H1 (cell line): ENCODE results near the gene NFATC1. TPM values are rescaled to one million over a fixed set of nuclear protein-coding genes. Genes with fewer than 3 reads are reported as not detected.
"Not testable (repeated sequence)": the region's sequence is repeated elsewhere in the genome, so short reads cannot be mapped to it uniquely, and the experiment has no call there.

ENCODE experiments used
- CTCF ChIA-PET: fragments of 300-600 bp; sonication (Branson Sonifier 250); formaldehyde crosslinking; loops from one replicate; lab custom pipeline; 2021; ENCODE audit not compliant: partially characterized antibody; lab: Charles Lee
- POLR2A ChIA-PET: fragments of 300-600 bp; sonication (Branson Sonifier 250); formaldehyde crosslinking; loops from one replicate; lab custom pipeline; 2021; ENCODE audit warnings: inconsistent platforms; ENCODE audit not compliant: partially characterized antibody; lab: Charles Lee
- DNase-seq, 2 experiments: peaks; one replicate each; pipeline versions ENCODE4 v3.0.0 to v3.0.0-alpha.2; 2010 to 2022; ENCODE audit warnings: low spot score in 2 of 2, low read depth in 1 of 2, mixed read lengths in 1 of 2
- FAIRE-seq: peaks from 2 replicates; lab custom pipeline; 2011; peaks lifted over from hg19 to GRCh38; lab: Jason Lieb, UNC
- H2AFZ ChIP-seq: 2 replicates; pipeline ENCODE4 v1.8.1; 2012; ENCODE audit warnings: low read length, inconsistent platforms
- H2AK5ac ChIP-seq: 2 replicates; pipeline ENCODE4 v1.6.1; 2013; ENCODE audit warnings: low read depth, low read length
- H2BK120ac ChIP-seq: replicated peaks from 2 replicates; pipeline ENCODE3; 2013; ENCODE audit warnings: low read depth, low read length, inconsistent platforms
- H2BK12ac ChIP-seq: 2 replicates; pipeline ENCODE4 v1.6.1; 2013; ENCODE audit warnings: low read depth, low read length
- H2BK15ac ChIP-seq: 2 replicates; pipeline ENCODE4 v1.6.1; 2013; ENCODE audit warnings: low read length
- H2BK20ac ChIP-seq: 2 replicates; pipeline ENCODE4 v1.6.1; 2013; ENCODE audit warnings: low read length
- H2BK5ac ChIP-seq: 2 replicates; pipeline ENCODE4 v1.6.1; 2013; ENCODE audit warnings: low read depth, low read length
- H3K14ac ChIP-seq: 2 replicates; pipeline ENCODE4 v1.6.1; 2013; ENCODE audit warnings: inconsistent platforms; ENCODE audit not compliant: insufficient read length
- H3K18ac ChIP-seq: 2 replicates; pipeline ENCODE4 v1.6.1; 2013; ENCODE audit warnings: low read length; ENCODE audit errors: extremely low read depth
- H3K23ac ChIP-seq: 2 replicates; pipeline ENCODE4 v1.6.1; 2013; ENCODE audit warnings: inconsistent platforms; ENCODE audit not compliant: insufficient read length
- H3K23me2 ChIP-seq: 2 replicates; pipeline ENCODE4 v1.6.1; 2013; ENCODE audit warnings: low read depth, low read length
- H3K27ac ChIP-seq: 2 replicates; pipeline ENCODE4 v1.6.1; 2011; ENCODE audit warnings: low read depth, low read length, inconsistent platforms
- H3K27me3 ChIP-seq, 4 experiments: replicated peaks in 1 of 4; 1 replicate in 1 of 4; 2 replicates in 3 of 4; pipeline versions ENCODE4 v1.6.1 to v1.8.1; 2011 to 2013; ENCODE audit warnings: low read length in 3 of 4, mild to moderate bottlenecking in 3 of 4, inconsistent platforms in 2 of 4, mixed read lengths in 2 of 4, moderate library complexity in 1 of 4; ENCODE audit not compliant: control insufficient read depth in 3 of 4, insufficient read depth in 3 of 4; ENCODE audit errors: extremely low read depth in 1 of 4
- H3K36me3 ChIP-seq, 4 experiments: 2 replicates each; pipeline versions ENCODE4 v1.6.1 to v1.8.1; 2011 to 2013; ENCODE audit warnings: mild to moderate bottlenecking in 4 of 4, low read length in 3 of 4, moderate library complexity in 2 of 4, control low read depth in 1 of 4, inconsistent platforms in 1 of 4; ENCODE audit not compliant: insufficient read depth in 4 of 4, control insufficient read depth in 2 of 4
- H3K4ac ChIP-seq: replicated peaks from 2 replicates; pipeline ENCODE3; 2013; ENCODE audit warnings: low read length, low read depth, mixed read lengths, inconsistent platforms; ENCODE audit not compliant: insufficient read length
- H3K4me1 ChIP-seq, 4 experiments: replicated peaks in 1 of 4; 1 replicate in 1 of 4; 2 replicates in 3 of 4; pipeline versions ENCODE4 v1.6.1 to v1.8.1; 2011 to 2013; ENCODE audit warnings: low read length in 3 of 4, inconsistent platforms in 2 of 4, mixed read lengths in 1 of 4; ENCODE audit not compliant: insufficient read depth in 4 of 4, control insufficient read depth in 3 of 4
- H3K4me2 ChIP-seq, 2 experiments: 2 replicates each; pipeline versions ENCODE4 v1.6.1 to v1.8.1; 2011 to 2013; ENCODE audit warnings: low read depth in 2 of 2, low read length in 2 of 2, control low read depth in 1 of 2, inconsistent platforms in 1 of 2, mild to moderate bottlenecking in 1 of 2; ENCODE audit not compliant: insufficient read depth in 1 of 2
- H3K4me3 ChIP-seq, 4 experiments: fragments of 200-600, 300-600 bp in 1 of 4; sonication (generic), shearing (Covaris generic), sonication (Bioruptor Twin) in 1 of 4; 2 replicates each; pipeline versions ENCODE4 v1.5.1 to v1.8.1; 2011 to 2016; ENCODE audit warnings: low read length in 4 of 4, low read depth in 3 of 4, control low read depth in 2 of 4, inconsistent platforms in 2 of 4, mild to moderate bottlenecking in 2 of 4, mixed read lengths in 1 of 4, moderate library complexity in 1 of 4; ENCODE audit not compliant: insufficient read depth in 2 of 4; ENCODE audit errors: extremely low read depth in 1 of 4
- H3K56ac ChIP-seq: replicated peaks from 2 replicates; pipeline ENCODE3; 2013; ENCODE audit warnings: low read depth, mild to moderate bottlenecking, mixed read lengths, low read length, inconsistent platforms; ENCODE audit not compliant: insufficient read length
- H3K79me1 ChIP-seq: 2 replicates; pipeline ENCODE4 v1.6.1; 2013; ENCODE audit warnings: low read depth, low read length, control low read depth
- H3K79me2 ChIP-seq, 2 experiments: 2 replicates each; pipeline versions ENCODE4 v1.6.1 to v1.8.1; 2012 to 2013; ENCODE audit warnings: low read length in 2 of 2, mild to moderate bottlenecking in 2 of 2, inconsistent platforms in 1 of 2; ENCODE audit not compliant: insufficient read depth in 2 of 2, control insufficient read depth in 1 of 2
- H3K9ac ChIP-seq, 4 experiments: replicated peaks in 1 of 4; 1 replicate in 1 of 4; 2 replicates in 3 of 4; pipeline versions ENCODE4 v1.6.1 to v1.8.1; 2011 to 2013; ENCODE audit warnings: low read depth in 3 of 4, low read length in 3 of 4, control low read depth in 2 of 4, mild to moderate bottlenecking in 2 of 4, moderate library complexity in 2 of 4, inconsistent platforms in 1 of 4; ENCODE audit errors: extremely low read depth in 1 of 4
- H3K9me3 ChIP-seq, 2 experiments: 2 replicates each; pipeline versions ENCODE4 v1.6.1 to v1.8.1; 2012 to 2013; ENCODE audit warnings: mild to moderate bottlenecking in 2 of 2, moderate library complexity in 2 of 2, control low read depth in 1 of 2, inconsistent platforms in 1 of 2, low read depth in 1 of 2, low read length in 1 of 2, mixed read lengths in 1 of 2; ENCODE audit not compliant: insufficient read depth in 2 of 2
- H4K20me1 ChIP-seq, 2 experiments: replicated peaks in 1 of 2; 2 replicates each; pipeline versions ENCODE3 to v1.8.1; 2011 to 2013; ENCODE audit warnings: inconsistent platforms in 2 of 2, low read length in 2 of 2, mild to moderate bottlenecking in 1 of 2; ENCODE audit not compliant: insufficient read depth in 2 of 2, control insufficient read depth in 1 of 2
- H4K5ac ChIP-seq: 2 replicates; pipeline ENCODE4 v1.6.1; 2013; ENCODE audit warnings: low read length, low read depth, mixed read lengths, inconsistent platforms; ENCODE audit not compliant: insufficient read length
- H4K8ac ChIP-seq: 2 replicates; pipeline ENCODE4 v1.8.0; 2013; ENCODE audit warnings: mild to moderate bottlenecking, moderate library complexity, low read length, inconsistent platforms; ENCODE audit not compliant: insufficient read depth; ENCODE audit errors: extremely low read depth
- H4K91ac ChIP-seq: replicated peaks from 2 replicates; pipeline ENCODE3; 2013; ENCODE audit warnings: low read length, mixed read lengths, inconsistent platforms; ENCODE audit not compliant: insufficient read length
- WGBS, 2 experiments: shearing (Covaris generic) in 1 of 2; methylation state at CpG; one replicate each; pipeline versions ENCODE4 v1.1.6 to v1.1.7; 2013 to 2015; ENCODE audit warnings: low lambda C conversion rate in 2 of 2, mixed read lengths in 2 of 2, inconsistent platforms in 1 of 2, low coverage in 1 of 2, missing lambda C conversion rate in 1 of 2; ENCODE audit not compliant: insufficient replicate concordance in 2 of 2, insufficient coverage in 1 of 2, insufficient read length in 1 of 2; ENCODE audit errors: extremely low coverage in 1 of 2, missing lambda C conversion rate in 1 of 2; 5-methylcytosine and 5-hydroxymethylcytosine counted together
- polyA plus RNA-seq, 7 experiments: library from polyadenylated mRNA; depleted of rRNA in 3 of 7; stranded (reverse) in 5 of 7; unstranded in 2 of 7; fragments of >200 nt in 5 of 7; fragments of 200-250 nt in 2 of 7; gene quantifications; 1 replicate in 5 of 7; 2 replicates in 1 of 7; 4 replicates in 1 of 7; pipeline versions ENCODE4 v1.2.1 to v1.2.3, GENCODE V29; 2011 to 2013; ENCODE audit warnings: missing spikeins in 2 of 7, mixed read lengths in 2 of 7
- total RNA-seq: library from RNA; stranded (reverse); fragmentation: NEBNext Ultra II Directional; extraction: Animal tissue kit (Norgen Biotek cat#: 25700); gene quantifications from 2 replicates; pipeline ENCODE4 v1.2.1, GENCODE V29; 2021

NFATC1 gene
- total and polyA plus RNA-seq, 2 of the 8 experiments (the other 6 are each of a cell fraction or from before 2014, with no cell fraction given) = 2.0 to 6.6 TPM

GRCh38 chr18:79504495-79504894 lies 108.8 kb downstream of the NFATC1 start:
- H3K14ac ChIP-seq, H3K27ac ChIP-seq, H3K79me1 ChIP-seq, H2AK5ac ChIP-seq, H3K36me3 ChIP-seq, H2BK20ac ChIP-seq, H3K56ac ChIP-seq, H2BK12ac ChIP-seq, H3K9me3 ChIP-seq, H2BK5ac ChIP-seq, H3K4ac ChIP-seq, H4K20me1 ChIP-seq, H4K91ac ChIP-seq, H4K8ac ChIP-seq, DNase-seq, FAIRE-seq, POLR2A ChIA-PET, H3K9ac ChIP-seq, H4K5ac ChIP-seq, H3K4me2 ChIP-seq, H3K79me2 ChIP-seq, H2BK120ac ChIP-seq, H3K23me2 ChIP-seq, H3K4me3 ChIP-seq, H3K23ac ChIP-seq, H2BK15ac ChIP-seq, H2AFZ ChIP-seq, H3K18ac ChIP-seq: not testable (repeated sequence)
- WGBS, 2 experiments = 77% methylated on average over 6 of the region's 6 CpGs; no CpG with 5 or more reads in 1 of the 2 experiments
- Histone ChIP-seq H3K27me3 (peaks cover 0 to 13% (median 10%) of the 10 kb centered on the region in 4 experiments; a peak in 4 of 7 replicates), H3K4me1 (peaks cover 0 to 13% (median 9%) of the 10 kb centered on the region in 4 experiments; a peak in 5 of 7 replicates)
- CTCF ChIA-PET = interaction anchor here (1.0 kb wide), 1 partner anchor 124 kb away, joined by 3 read pairs; no protein-coding TSS in a partner anchor

GRCh38 chr18:79505465-79505864 lies 109.7 kb downstream of the NFATC1 start:
- H4K20me1 ChIP-seq, H2BK20ac ChIP-seq, H3K27ac ChIP-seq, H4K8ac ChIP-seq, H2BK5ac ChIP-seq, H3K4me3 ChIP-seq, H3K79me1 ChIP-seq, H3K9me3 ChIP-seq, H2BK120ac ChIP-seq, H3K36me3 ChIP-seq, H3K23ac ChIP-seq, H4K5ac ChIP-seq, H2BK15ac ChIP-seq, CTCF ChIA-PET, H4K91ac ChIP-seq, H3K9ac ChIP-seq, H2AK5ac ChIP-seq, H2BK12ac ChIP-seq, H3K18ac ChIP-seq, H2AFZ ChIP-seq, H3K4me2 ChIP-seq, H3K4ac ChIP-seq, H3K56ac ChIP-seq, DNase-seq, H3K14ac ChIP-seq, POLR2A ChIA-PET, H3K79me2 ChIP-seq, FAIRE-seq, H3K23me2 ChIP-seq: not testable (repeated sequence)
- Histone ChIP-seq H3K4me1 (peaks cover 0 to 13% (median 9%) of the 10 kb centered on the region in 4 experiments; a peak in 5 of 7 replicates), H3K27me3 (peaks cover 0 to 15% (median 11%) of the 10 kb centered on the region in 4 experiments; a peak in 4 of 7 replicates)
- 76% methylated on average over 3 of the region's 3 CpGs; no CpG with 5 or more reads in 1 of the 2 experiments for WGBS, 2 experiments
